ENCODE measurements around the gene TXNDC11.

Gene TXNDC11

DNA sequence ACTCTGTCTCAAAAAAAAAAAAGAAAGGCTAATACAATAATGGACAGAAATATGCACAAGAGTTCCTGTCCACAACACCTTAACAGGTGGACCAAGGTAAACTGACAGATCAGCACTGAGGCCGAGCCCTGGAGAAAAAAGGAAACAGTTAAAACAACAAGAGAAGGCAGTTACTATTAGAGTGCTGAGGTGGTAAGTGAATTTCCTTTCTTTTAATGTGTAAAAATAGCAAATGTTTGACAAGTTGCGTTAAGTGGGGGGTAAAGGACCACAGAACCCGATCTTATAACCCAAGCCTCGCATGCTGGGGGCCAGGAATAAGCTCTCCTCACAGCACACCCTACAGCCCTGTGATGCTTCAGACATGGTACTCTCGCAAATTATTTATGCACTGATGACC is 24.8 kb downstream of the TXNDC11 start:
- DNase-seq, result peak; percentile 34

DNA sequence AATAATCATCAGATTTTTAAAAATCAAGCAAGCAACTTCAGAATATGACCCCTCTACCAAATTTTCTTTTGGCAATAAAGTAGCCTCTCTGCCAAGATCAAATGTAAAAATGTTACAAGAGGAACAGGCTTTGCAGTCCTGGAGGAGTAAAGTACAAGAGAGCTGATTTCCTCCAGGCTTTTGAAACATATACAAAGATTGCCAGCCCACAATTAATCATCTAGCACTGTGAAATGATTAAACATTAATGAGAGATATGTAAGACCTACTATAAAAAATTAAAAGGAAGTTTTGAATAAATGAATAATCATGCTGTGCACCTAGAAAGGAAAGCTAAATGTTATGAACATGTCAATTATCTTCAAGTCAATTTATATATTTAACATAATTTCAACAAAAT is 26.3 kb downstream of the TXNDC11 start:
- DNase-seq, result no peak

DNA sequence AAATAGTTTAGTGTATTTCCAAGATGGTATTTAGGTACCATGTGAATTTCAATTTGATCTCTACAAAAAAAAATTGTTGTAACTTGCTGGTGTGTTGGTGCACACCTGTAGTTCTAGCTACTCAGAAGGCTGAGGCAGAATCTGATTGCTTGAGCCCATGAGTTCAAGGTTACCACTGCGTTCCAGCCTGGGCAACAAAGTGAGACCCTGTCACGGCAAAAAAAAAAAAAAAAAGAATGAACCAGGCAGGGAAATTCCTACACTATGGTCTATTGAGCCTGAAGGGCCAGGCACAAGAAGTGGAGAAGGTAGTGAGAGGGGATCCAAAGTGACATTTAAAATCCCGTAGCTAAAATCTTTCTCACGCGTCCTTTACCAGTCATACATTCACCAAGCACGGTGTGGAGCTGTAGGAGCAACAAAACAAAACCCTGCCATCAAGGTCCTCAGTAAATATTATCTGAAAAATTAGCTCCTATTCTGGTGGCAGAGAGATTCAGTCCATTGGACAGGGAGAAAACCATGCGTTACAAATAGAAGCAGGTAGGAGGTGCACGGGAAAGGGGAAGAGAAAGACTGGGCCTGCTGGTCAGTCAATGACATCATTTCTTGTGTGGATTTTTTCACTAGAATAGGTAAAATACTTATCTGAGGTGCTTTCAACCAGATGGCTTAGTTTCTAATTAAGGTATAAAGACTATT is 27.3 kb downstream of the TXNDC11 start:
- DNase-seq, result no peak

DNA sequence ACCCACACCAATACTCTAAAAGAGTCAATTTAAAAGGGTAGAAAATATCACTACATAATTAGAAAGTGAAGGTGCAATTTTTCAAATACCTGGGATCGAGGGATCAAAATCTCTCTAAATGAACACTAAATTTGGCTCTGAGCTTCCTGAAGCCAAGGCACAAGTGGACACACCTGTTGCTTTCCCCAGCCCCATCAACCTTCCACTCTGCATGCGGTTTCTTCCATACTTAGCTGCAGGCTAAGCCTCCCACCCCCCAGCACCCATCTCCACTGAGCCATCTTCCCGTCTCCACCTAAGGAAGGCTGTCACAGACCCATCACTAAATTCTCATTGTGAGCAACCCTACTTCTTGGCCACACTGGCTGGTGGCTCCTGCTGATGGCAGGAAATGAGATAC is 30.5 kb downstream of the TXNDC11 start:
- DNase-seq, result no peak

DNA sequence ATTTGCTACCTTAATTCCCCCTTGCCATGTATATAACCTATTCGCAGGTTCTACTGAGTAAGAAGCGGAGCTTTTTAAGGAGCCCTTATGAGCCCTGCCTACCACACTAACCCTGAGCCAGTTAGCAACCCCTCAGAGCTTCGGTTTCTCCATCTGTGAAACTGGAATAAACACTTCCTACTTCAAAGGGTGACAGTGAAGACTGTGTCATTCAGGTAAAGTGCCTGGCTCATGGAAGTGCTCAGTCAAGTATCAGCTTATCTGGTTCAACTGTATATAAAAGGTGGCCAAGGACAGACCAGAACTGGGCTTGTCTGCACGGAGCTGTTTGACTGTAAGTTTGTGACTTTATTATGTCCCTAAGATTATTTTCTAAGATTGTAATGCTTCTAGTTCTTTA is 31.0 kb downstream of the TXNDC11 start:
- DNase-seq, result no peak

DNA sequence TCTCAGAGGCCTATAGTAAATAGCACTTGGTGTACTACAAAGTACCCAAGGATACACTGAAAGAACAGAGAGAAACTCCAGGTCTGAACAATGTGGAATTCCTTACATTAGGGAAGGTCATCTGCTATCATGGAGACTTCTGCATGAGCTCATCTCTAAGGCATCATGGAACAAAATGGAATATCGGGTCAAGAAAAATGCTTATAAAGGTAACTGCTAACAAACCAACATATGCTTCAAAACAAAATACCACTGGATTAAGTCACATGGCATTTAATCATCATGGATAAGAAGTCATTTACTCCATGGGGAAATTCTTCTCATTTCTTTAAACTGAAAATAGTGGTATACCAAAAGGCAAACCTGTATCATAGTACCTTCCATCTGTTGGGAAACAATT is 34.2 kb downstream of the TXNDC11 start:
- DNase-seq, result no peak

DNA sequence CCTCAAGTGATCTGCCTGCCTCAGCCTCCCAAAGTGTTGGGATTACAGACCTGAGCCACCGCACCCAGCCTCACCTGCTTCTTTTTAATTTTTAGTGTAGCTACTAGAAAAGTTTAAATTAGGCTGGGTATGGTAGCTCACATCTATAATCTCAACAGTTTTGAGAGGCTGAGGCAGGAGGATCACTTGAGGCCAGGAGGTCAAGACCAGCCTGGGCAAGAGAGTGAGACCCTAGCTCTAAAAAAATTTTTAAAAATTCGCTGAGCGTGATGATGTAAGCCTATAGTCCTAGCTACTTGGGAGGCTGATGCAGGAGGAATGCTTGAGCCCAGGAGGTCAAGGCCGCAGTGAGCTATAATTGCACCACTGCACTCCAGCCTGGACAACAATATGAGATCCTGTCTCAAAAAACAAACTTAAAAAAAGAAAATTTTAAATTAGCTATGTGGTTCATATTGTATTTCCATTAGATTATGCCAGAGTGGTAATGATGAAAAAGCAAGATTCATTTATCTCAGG is 34.9 kb downstream of the TXNDC11 start:
- no peak for DNase-seq

DNA sequence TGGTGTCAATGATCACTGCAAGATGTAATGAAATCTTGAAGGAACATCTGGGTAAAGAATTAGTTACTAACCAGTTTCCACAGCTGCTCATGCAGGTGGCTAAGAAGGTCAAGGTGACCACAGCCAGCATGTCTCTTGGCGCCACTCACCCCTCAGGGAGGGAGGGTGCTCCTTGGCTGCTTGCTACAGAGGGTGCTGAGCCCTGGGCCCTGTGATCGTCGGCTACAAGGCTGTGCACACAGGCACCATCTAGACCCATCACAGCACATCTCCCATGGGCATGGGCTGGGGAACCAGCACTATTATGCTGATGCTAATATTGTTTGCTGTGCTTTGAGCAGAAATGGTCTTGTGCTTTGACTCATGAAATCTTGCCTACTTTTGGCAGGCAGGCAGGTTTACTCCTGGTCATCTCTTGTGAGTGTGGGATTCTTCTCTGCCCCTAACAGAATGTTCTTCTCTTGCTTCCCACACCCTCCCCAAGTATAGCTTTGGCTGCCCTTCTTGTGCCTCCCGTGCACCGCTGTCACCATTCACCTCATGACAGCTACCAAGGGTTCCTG is 36.4 kb downstream of the TXNDC11 start:
- DNase-seq, result peak; percentile 94

DNA sequence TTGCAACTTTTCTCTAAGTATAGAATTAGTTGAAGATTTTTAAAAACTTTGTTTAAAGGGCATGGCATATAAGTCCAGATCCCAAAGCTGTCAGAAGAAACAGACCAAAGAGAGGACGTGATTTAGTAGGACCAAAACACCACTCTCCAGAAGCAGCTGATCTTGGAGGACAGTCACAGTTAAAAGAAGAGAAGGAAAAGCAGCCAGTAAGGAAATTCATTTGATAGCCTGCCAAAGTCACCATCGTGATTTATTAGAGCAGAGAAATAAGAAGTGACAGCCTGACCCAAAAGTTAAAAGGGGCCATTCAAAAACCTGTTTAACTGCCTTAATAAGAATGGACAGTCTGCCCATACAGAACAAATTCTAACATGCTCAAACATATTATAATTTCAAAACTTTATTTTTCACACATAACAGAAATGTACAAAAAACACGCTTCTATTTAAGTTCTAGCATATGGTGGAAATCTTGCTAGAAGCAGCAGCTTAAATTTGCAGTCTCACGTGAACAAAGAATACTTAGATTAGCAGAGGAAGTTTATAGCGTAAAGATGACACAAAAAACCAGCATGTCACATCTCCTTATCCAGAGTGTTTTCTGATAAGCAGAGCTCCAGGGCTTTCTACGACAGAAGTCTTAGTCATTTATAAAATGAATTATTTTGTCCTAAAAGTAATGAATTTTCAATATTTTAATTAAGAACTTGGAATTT is 37.2 kb downstream of the TXNDC11 start:
- no peak for DNase-seq

DNA sequence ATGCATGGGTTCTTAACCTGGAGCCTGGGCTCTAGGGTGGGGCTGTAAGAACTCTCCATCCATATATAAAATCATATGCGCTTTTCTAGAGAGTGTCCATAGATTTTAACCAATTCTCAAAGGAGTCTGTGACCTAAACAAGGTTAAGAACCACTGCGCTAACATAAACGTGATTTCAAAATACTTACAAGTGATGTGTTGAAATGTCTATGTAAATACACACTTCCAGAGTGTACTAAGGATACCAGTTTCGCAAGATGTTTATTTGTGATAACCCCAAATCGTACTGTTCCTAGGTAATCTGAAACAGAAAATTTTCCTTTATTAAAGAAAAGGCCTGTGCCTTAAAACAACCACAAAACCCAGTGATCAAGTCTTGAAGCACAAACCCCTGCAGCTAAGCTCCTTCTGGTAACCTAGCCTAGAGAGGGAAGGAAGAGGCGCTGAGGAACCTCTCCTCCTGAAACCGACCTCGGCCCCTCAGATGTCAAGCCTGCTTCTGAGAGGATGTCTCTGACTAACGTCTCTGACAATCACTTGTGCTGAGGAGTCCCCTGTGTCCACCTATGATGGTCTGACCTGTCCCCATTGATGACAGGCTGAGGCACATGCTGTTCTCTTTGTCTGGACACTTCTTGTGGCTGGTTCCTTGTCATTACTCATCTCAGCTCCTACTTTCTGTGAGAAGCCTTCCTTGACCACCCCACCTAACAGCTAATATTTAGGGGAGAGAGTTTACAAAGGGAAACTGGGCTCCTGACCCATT is 42.2 kb downstream of the TXNDC11 start:
- DNase-seq, result no peak

DNA sequence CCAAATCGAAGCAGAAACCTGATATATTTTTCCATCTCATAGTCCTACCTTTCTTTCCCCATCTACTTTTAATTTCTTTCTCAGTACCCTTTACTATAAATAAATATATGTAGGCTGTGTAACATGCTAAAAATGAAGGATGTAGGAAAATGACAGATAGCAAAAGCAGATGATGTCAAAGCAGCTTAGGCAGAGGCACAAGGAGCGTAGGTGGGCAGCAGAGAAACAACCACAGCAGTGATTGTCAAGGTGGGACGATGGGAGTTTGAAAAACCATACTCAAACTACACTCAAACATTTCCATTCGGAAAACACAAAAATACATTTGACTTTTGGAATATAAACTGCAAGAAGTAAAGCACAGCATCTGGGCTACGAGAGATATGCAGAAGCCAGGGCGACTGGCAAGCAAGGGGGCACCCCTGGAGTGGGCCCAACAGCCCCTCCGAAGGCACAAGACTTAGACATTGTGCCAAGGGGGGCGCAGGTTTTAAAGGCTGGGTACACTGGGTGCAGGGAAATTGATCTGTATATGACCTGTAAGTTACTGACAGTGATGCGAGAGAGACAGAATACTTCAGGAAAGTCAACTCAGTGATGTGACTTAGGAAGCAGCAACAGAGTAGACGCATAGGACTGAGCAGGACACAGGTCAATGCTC is 43.3 kb downstream of the TXNDC11 start:
- DNase-seq, result no peak

DNA sequence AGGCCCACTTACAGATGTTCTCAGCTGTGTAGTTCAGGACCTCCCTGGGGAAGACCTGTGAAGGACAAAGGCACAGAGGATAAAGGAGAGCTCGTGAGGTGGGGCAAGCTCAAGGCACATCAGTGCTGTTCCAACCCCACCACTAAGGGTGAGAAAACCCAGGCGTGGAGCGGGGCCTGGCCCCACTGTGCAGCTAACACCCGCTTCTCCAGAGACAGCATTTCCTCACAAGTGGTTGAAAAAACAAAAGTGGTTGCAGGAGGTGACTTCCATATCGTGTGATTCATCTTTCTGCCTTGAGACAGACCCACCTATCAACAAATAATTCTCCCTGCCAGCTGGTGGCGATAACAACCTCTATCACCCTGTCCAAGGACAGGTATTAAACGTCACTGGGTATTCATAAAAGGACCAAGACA is 44.4 kb downstream of the TXNDC11 start:
- DNase-seq, result no peak

DNA sequence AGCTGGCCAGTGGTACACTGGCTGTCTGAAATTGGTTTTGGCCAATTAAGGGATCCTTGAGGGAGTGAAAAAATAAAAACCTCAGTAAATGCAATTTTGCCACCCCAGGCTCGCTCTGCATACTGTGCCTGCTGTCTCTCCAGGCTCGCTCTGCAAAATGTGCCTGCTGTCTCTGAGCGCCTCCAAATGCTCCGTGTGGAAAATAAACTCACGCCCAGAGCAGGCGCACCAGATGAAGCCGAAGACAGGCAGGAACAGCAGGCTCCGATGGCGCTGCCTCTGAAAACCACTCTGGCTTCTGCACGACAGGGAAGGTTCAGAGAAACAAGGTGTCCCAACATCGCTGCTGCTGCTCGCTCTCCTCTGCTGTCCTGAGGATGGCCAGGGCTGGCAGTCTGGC is 45.3 kb downstream of the TXNDC11 start:
- DNase-seq, result no peak

DNA sequence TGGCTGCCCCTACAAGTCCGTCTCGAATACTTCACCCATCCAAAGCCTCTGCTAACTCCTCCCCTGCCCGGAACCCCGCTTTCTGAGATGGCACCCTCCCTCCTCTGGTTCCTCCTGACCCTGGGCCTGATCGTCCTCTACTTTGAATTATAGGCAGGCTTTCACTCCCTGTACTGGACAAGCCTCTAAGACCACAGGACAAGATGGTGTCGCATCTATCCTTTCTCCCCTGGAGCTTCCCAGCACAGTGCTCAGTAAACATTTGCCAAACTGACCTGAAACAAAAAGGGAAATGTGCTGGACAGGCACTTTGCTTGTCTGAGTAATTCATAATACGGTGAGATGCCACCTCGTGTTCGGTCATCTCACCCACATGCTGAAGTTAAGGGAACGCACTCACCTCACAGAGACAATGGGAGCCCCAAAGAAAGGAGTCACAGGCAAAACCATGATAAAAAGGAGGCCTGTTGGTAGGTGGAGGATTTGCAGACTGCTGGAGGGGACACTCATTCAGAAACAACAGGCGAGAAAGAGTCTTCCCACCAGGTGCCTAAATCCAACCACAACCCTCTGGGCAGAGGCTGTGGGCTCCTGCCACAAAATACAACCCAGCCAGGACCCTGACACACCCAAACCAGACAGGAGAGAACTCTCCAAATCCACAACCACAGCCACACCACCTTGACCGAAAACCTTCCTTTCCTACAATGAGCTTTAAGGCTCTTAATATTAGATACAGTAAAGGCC is 46.2 kb downstream of the TXNDC11 start:
- no peak for DNase-seq

DNA sequence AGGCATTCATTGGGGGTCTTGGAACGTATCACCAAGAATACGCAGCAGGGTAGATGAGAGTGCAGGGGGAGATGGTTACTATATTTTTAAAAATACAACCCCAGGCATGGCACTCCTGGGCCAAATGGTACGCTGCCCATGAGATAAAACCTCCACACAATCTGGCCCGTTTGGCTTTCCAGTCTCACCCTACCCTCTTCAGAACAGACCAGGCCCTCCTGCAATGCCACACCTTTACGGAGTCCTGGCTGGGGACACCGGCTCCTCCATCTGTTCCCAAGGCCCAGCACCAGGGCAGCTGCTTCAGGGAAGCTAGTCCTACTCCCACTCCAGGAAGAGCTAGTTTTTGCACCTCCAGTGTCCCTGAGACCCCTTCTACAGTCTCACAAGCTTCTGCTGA is 50.0 kb downstream of the TXNDC11 start:
- no peak for DNase-seq

DNA sequence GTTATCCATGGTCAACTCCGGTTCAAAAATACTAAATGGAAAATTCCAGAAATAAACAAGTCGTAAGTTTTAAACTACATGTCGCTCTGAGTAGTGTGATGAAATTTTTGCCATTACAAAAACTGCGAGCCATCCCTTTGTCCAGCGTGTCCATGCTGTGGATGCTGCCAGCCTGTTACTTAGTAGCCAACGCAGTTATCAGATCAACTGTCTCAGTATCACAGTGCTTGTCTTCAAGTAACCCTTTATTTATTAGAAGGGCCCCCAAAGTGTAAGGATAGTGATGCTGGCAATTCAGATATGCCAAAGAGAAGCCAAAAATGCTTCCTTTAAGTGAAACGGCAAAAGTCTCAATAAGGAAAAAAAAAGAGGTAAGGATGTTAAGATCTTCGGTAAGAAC is 50.5 kb downstream of the TXNDC11 start:
- no peak for DNase-seq

DNA sequence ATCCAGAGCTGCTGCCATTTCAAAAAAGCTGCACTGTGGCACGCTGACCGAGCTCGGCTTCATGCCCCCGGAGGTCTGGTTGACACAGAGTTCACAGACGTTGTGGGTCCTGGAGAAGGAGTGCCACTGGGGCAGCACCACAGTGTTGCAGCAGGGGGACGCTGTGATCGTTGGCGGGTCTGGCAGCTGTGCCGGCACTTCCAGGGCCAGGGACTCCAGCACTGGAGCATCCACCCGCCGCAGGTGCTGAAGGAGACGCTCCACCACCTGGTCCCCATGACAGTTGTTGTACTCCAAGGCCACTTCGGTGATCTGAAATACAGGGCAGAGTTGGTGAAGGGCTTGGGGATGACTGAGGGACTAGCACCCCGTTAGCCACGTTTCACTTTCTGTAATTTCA is 50.9 kb downstream of the TXNDC11 start:
- DNase-seq, result no peak

DNA sequence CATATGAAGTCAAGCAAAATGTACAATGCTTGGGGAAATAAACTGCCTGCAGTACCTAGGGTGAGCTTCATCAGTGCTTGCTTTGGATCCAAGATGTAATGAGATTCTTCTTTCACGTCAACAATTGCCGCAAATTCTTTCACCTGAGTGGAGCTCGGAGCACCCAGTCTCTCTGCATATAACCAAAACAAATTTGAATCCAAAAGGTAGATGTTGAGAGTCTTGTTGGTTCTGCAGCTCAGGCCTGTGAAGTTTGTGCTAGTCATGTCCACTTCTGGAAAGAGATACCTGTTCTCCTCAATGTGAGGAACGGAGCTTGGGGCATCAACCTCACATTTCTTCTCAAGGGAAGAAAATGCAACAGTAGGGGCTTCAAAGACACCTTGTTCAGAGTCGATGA is 51.4 kb downstream of the TXNDC11 start:
- DNase-seq, result no peak

DNA sequence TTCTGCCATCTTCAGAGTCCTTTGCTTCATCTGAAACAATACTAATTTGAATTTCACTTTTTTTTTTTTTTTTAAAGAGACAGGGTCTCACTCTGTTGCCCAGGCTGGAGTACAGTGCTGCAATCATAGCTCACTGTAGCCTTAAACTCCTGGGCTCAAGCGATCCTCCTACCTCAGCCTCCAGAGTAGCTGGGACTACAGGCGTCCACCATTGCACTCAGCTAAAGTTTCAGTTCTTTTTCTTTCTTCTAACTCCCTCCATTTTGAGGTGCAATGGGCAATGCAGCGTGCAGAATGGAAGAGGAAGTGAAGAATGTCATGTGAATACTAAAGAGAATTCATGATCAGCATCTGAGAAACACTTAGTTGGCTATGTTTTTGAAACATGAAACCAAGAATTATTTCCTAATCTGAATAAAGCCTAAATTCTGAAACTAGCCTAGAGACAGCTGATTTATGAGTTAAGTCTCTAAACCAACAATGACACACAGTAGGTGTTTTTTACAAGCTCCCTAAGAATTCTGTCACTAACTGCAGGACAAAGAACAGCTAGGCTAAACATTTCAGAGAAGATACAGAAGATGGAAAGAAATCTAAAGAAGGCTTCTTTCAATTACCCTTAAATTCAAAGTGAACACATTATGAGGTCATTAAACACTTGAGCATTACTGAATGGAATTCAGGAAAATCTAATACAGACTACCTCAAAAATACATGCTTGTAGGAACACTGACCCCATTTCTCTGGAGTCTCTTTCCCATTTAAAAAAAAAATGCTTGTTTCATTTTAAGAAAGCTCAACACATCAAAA is 53.4 kb downstream of the TXNDC11 start:
- peak; percentile 87 for DNase-seq

DNA sequence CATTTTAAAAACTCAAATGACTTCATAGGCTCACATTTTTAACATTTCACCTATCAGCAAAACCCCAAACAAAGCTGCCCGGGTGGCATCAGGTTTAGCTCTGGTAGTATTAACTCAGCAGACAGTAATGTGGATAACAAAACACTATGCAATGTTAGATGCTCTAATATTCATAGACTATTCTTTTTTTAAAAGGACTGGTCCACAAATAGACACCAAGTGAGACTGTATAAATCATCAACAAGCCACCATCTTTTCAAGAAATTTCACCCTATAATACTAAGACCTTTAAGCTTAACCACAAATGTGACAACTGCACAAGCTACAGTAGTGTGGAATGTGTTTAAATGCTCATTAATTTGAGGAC is 54.2 kb downstream of the TXNDC11 start:
- DNase-seq, result no peak

All from RPMI8226 (cell line).